GM21717 (cell line): ENCODE measurements around the gene NFIX.

Experiments
- ATAC-seq: cut with Tn5 transposase; IDR thresholded peaks from one replicate; pipeline ENCODE4 v1.9.1; 2021; ENCODE audit warnings: mild to moderate bottlenecking, moderate library complexity; ENCODE audit not compliant: unreplicated experiment

Gene NFIX

DNA sequence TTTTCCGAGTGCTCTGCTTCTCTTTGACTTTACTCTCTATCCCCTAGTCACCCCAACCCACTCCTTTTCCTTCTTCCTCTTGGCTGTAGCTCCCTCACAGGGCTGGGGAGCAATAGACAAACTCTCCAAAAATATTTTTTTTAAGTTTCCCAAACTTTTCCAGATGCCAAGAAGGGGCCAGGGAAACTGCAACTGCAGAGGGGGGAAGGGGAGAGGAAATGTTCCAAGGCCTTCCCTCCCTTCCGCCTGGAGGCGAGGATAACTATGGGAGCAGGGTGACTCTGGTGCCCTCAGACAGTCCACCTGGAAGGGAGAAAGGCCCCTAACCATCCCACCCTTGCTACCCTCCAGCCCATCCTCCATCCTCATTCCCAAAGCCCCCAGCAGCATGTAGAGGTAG, 58.0 kb downstream of the NFIX start:
- ATAC-seq = no peak

- ATAC-seq = no peak
Measured at GRCh38 chr19:13053761-13054625, 58.7 kb downstream of the NFIX start.

DNA sequence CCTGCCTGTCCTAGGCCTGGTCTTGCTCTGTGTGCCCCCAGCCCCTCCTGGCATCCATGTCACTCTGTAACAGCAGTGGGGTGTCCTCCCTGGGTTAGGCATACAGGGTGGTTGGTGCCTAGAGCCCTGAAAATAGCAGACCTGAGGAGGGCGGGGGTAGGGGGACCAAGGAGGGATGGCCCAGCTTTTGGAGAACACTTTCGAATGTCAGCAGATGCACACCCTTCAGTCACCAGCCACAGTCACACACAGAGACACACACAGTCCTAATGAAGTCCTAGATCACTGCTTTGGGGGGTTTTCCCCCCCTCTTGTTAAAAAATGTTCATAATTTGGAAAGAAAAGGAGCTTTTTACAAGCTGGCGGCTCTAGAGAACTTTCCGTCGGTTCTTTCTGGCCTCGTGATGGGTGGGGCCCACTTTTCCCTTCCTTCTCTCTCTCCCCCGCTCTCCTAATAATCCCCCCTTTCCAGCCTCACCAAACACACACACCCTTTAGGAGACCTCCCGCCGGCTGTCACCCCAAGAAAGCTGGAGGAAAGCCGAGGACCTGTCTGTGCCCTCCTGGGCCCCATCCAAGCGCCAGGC, 59.4 kb downstream of the NFIX start:
- ATAC-seq = no peak

DNA sequence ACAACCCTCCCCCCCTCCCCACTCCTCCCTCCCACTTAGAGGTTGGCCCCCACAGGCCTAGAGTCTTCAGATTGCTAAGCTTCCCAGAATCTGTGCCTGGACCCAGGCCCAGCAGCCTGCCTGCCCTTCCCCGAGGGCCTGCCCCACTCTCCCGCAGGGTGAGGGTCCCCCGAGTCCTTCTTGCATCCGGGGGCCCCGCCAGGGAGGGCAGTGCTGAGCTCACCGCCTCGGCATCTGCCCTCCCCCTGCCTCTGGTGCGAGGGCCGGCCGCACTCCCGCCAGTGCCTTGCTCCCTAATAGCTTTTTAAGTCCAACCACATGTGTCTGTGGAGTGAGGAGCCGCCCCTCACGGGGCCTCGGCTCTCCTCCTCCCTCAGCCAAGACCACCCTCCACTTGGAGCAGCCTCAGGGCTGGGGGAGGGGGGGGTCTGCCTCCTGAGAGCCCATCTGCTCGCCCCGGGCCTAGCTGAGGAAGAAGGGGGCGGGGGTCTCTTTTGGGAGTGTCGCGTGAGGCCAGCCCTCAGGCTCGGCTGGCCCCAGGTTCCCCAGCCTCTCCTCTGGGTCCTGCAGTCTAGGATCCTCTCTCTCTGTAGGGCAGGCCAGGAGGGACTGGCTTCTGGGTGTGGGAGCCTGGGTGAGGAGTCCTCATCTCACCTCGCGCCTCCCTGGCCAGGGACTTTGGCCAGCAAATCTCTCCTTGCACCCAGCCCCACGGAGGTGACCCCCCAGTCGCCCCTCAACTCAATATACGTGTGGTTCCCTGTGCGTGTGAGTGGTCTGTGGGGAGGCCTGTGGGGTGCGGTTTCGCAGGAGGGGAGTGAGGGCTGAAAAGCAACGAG, 60.2 kb downstream of the NFIX start:
- no peak for ATAC-seq

- no peak for ATAC-seq
Measured at GRCh38 chr19:13056052-13056660, 60.9 kb downstream of the NFIX start.

DNA sequence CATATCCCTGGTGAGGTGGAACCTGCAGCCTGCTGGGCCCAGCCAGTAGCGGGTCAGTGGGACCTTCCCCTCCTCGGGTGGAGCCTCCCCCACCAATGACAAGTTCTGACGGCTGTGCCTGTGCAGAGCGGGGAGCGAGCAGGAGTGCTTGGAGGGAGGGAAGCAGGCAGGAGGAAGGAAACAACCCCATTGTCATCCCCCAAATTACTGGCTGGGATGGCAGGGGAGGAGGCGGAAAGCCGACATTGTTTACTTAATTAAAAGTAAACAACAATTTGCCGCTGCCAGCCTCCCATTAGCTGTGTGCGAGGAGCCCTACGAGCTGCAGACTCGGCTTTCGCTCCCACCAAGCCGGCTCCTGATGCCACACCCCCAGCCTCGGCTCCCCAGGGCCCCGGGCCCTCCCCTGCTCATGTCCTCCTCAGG, 61.9 kb downstream of the NFIX start:
- no peak for ATAC-seq

DNA sequence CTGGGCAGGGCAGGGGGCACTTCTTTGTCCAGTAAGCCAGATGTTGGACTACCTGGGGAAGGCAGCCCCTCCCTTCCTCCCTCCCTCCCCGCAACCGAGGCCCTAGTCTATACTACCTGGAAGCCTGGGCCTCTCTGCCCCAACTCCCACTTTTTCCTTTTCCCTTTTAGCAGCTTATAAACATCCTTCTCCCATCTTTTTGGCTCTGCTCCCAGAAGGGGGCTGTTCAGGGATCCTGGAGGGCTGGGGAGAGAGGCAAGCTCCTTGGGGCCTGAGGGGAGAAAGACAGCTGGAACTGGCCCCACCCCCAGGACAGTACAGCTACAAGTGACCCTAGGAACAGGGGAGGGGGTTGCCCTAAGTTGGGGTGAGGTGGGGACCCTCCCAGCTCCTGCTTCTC, 62.5 kb downstream of the NFIX start:
- no peak for ATAC-seq

GRCh38 chr19:13058951-13059660, 63.8 kb downstream of the NFIX start:
- no peak for ATAC-seq

- ATAC-seq = no peak
Measured at GRCh38 chr19:13060233-13060963, 65.1 kb downstream of the NFIX start.

DNA sequence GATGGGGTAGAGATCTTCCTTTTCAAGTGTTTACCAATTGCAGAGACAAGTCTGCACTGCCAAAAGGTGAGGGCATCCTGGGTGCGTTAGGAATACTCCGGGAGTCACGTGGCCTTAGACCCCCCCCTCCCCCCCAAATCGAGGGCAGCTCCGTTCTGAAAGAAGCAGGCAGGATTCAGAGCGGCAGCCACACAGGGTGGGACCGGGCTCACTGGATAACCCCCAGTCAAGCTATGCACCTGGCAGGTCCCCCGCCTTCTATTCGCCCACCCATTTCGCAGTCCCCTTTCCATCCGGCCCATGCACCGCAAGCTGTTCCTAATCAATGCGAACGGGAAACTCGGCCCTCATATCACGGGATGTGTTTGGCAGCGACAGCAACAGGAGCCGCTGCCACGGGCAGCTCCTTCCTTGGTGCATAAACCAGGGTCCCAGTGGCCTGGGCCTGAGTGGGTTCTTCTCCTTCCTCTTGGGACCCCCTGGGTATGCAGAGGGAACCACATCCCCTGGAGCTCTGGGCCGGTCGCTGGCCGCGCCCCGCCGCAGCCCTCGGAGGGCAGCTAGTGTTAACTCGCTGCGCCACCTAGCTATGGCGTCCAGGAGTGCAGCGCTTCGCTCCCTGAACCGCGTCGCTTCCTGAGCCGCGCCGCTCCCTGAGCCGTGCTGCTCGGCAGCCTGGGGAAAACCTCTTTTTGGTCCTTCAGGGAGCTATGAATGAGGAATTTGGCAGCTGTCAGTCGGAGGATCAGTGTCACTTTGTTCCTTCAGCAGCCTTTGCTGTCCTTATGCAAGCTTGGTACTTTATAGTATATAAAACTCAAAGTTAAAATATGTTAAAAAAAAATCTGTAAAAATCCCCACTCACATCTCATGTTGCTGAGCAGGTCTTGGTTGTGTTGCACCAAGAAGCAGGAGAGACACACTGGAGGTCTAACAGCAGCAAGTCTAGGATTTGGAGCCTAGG, 66.0 kb downstream of the NFIX start:
- no peak for ATAC-seq

DNA sequence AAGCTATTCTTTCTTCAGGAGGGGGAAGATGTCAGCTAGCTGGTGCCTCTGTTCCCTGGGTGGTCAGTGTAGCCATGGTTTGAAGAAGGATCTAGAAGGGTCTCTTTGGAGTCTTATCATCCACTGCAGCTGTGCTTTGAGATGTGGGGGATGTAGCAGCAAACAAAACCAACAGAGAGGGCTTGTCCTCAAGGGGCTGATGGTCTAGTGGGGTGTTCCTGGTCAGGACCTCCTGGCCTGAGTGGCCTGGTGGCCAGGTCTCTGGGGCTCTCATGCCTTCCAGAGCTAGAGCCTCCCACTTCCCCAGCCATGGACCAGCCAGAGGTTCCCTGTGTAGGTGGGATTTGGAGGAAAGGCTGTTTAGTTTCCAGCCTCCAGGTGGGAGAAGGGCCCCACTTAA, 67.0 kb downstream of the NFIX start:
- ATAC-seq = no peak

DNA sequence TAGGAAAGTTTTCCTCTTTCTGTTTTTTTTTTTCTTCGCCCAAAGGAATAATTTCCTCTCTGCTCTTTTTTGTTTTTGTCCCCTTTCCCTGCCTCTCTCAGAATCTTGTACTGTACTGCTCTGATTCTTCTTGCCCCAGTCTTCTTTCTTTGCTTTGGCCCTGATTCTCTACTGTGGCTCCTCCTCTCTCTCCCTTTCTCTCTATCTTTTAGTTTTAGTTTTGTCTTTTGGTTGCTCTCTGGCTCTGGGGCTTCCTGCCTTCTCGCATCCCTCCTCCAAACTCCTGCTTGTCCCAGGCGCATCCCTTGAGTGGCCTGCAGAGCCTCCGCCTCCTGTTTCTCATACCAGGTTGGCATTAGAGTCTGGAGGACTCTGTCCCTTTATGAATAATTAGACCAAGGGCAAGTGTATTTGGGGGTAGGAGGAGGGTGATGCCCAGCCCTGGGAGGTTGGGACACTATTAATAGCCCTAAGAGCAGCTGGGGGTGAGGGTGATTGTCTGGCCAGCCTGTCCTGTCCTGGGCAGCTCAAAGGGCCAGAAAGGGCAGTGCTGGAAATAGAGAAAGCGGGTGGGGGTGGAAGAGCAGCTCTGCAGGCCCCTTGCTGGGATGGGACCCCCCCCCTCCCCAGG, 68.3 kb downstream of the NFIX start:
- ATAC-seq = no peak

GRCh38 chr19:13064092-13064489, 68.8 kb downstream of the NFIX start:
- ATAC-seq = no peak

DNA sequence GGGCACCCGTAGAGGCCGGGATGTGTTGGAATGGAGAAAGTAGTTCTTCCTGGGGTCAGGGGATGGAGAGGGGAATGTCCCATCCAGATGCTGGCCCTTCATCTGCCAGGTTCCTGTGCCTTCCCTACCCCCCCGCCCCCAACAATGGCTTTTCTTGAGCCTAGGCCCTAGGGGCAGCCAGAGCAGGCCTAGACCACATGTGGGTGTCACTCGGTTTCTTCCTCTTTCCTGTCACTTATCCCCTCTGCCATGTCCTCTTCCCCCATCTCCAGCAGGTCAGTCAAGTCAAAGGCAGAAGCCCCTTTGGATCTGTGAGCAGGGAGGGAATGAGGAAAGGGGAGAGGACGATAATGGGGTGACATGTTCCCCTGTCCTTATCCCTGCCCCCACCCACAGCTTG, 71.0 kb downstream of the NFIX start:
- ATAC-seq = no peak

- ATAC-seq = no peak
Measured at GRCh38 chr19:13066933-13067807, 71.9 kb downstream of the NFIX start.

DNA sequence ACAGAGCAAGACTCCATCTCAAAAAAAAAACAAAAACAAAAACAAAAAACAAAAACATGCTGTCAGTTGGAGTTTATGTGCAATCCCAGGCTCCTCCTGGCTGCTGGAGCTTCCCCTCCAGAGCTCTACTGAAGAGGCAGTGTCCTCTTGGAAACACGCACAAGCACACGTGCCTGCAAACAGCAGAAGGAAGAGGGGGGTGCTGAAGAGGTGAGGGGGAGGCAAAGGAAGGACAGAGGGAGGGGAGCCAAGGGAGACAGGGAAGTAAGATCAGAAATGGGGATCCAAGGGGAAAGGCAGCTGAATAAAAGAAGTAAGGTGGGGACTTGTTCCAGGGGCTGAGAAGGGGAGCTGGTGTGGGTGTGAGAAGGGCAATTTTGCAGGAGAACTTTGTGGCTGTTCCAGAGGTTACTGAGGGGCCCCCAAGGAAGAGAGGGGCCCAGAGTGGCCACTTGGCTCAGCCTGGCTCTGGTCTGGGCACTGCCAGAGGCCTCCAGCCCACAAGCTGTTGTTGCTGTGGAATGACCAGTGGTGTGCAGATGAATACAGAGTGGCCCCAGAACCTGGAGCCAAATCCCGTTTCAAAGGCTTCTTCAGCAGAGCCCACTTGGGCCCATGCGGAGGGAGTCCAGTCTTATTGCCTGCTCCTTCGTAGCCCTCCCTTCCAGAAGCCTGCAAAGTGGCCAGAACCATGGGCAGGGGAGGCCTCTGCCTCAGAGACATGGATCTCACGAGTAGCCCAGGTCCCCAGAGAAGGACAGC, 73.0 kb downstream of the NFIX start:
- no peak for ATAC-seq
